Measurements from ENCODE around the gene GALNT1. TPM values are rescaled to one million over a fixed set of nuclear protein-coding genes. Genes with fewer than 3 reads are reported as not detected.

GALNT1 gene
- total RNA-seq, 1 experiment from 2014 or later = 77.9 TPM

DNA sequence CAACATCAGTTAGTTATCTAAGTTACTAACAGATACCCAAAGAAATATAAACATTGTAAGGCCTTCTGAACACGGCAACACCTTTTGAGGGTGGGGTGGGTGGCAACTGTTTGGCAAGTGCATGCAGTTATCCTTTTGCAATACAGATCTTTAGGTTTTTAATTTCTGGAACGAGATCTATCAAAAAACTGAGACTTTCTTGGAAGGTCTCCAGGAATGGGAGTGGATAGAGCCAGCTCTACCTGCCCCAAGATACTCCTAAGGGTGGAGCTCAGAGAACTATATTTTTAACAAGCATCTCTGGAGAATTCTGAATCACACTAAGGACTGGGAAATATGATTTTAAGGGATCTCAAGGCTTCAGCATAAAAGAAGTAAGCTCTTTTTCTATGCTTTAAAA, 11.4 kb upstream of the GALNT1 start:
- Mint-ChIP-seq H3K27me3 (ENCODE audit: low read depth) (no peaks in the 10 kb centered on the region), H3K9me3 (0 out of 5 replicates have a peak, but pooled peaks cover 0 to 1% of the 10 kb centered on the region in 2 experiments), H3K4me3 (no peak overlapping the region), H3K27ac (no peak overlapping the region; a peak in 1 of 7 replicates), H3K36me3 (ENCODE audit: insufficient read depth in 1 of 3, low read depth in 3 of 3) (no peaks in the 10 kb centered on the region), H3K4me1 (no peaks in the 10 kb centered on the region)
- no peak for TF ChIP-seq CTCF (conservative IDR thresholded peaks at IDR 0.05)
- no peak overlapping the region for H3K23ac ChIP-seq (ENCODE audit: insufficient read length, low read depth, low read length)
- no peak overlapping the region for H3K14ac ChIP-seq (ENCODE audit: insufficient read depth, low read length)
- H3K27me3 ChIP-seq (ENCODE audit: insufficient read depth, low read length) = no peaks in the 10 kb centered on the region
- DNase-seq = no peak
- no peak overlapping the region for H2AFZ ChIP-seq (ENCODE audit: low read length)
- no peaks in the 10 kb centered on the region for H3K79me2 ChIP-seq (ENCODE audit: insufficient read depth, low read length)
- H4K8ac ChIP-seq (replicated peaks; ENCODE audit: insufficient read length, low read depth, low read length) = no peak overlapping the region
- no peak overlapping the region for H3K9ac ChIP-seq (ENCODE audit: extremely low read depth, insufficient read length, low read length)
- no peak overlapping the region for H3K18ac ChIP-seq (ENCODE audit: insufficient read length, low read depth, low read length)
- H3K4me1 ChIP-seq (ENCODE audit: insufficient read depth, low read length) = no peaks in the 10 kb centered on the region
- no peaks in the 10 kb centered on the region for H3K23me2 ChIP-seq (ENCODE audit: insufficient read length, low read depth, low read length, poor library complexity, severe bottlenecking)
- H3K4ac ChIP-seq (ENCODE audit: low read depth, low read length) = no peak overlapping the region
- H4K91ac ChIP-seq (ENCODE audit: insufficient read length, low read depth, low read length) = no peak overlapping the region
- H3K9me3 ChIP-seq (ENCODE audit: control insufficient read depth, low read depth, low read length) = no peaks in the 10 kb centered on the region
- H3K79me1 ChIP-seq (ENCODE audit: insufficient read depth, low read depth, low read length, poor library complexity, severe bottlenecking) = no peaks in the 10 kb centered on the region
- H2BK15ac ChIP-seq (ENCODE audit: low read depth, low read length) = no peak overlapping the region
- H2BK12ac ChIP-seq (ENCODE audit: insufficient read length, low read depth, low read length) = no peak overlapping the region
- no peak overlapping the region for H4K5ac ChIP-seq (ENCODE audit: insufficient read length, low read depth, low read length)
- H2BK20ac ChIP-seq (ENCODE audit: low read depth, low read length, poor library complexity, severe bottlenecking) = no peak overlapping the region
- H2BK120ac ChIP-seq (ENCODE audit: low read depth, low read length, poor library complexity, severe bottlenecking) = no peak overlapping the region
- no CpG with 5 or more reads among the region's 2 CpGs for WGBS (ENCODE audit: extremely low coverage, insufficient read length, low lambda C conversion rate)
- H2AK5ac ChIP-seq (ENCODE audit: insufficient read length, low read length) = no peak overlapping the region
- H3T11ph ChIP-seq (ENCODE audit: low read length) = no peak overlapping the region
- H4K20me1 ChIP-seq (ENCODE audit: control insufficient read depth, insufficient read depth, insufficient read length) = no peaks in the 10 kb centered on the region
- no peak overlapping the region for H3K56ac ChIP-seq (ENCODE audit: insufficient read length, low read depth, low read length)
- no peak overlapping the region for H3K27ac ChIP-seq (ENCODE audit: insufficient read length, low read depth, low read length)
- no peak overlapping the region for H2BK5ac ChIP-seq (ENCODE audit: insufficient read length, low read length)
- H3K4me2 ChIP-seq (ENCODE audit: insufficient read depth, insufficient read length, low read length) = no peak overlapping the region
